Measurements from ENCODE around the gene OPCML. TPM values are rescaled to one million over a fixed set of nuclear protein-coding genes. Genes with fewer than 3 reads are reported as not detected.

The OPCML gene
- total RNA-seq, 1 experiment from 2014 or later, result not detected

DNA sequence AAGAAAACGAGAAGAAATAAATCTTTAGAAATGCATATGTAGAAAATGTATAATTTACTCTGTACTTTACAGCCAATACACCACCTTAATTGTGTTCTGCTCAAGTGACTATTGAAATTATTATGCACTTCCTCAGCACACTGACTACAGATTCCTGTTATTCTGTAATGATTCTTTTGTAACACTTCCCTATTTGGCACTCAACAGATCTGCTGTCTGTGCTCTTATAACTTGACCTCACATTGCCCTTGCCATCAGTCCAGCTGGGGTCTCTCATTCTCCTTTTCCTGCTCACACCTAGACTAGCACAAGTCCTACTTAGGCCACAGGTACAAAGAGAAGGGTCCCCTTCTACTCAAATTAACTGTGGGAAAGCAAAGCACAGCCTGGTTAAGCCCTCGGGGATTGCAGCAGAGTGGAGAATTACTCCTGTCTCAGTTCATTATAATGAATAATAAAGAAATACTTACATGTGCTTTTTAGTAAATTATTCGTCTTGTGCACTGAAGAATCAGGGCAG, 860.4 kb downstream of the OPCML start:
- Histone ChIP-seq H3K9me2 (replicated peaks; ENCODE audit: low read length) (no peaks in the 10 kb centered on the region), H3K9me3 (ENCODE audit: low read length) (peaks cover 30% of the 10 kb centered on the region), H3K27ac (ENCODE audit: low read length) (no peak overlapping the region), H3K9ac (ENCODE audit: low read length) (no peak overlapping the region), H3F3A (ENCODE audit: low read length, unreplicated experiment) (no peaks in the 10 kb centered on the region), H4K20me1 (ENCODE audit: low read length) (no peaks in the 10 kb centered on the region), H2AFZ (ENCODE audit: low read length) (no peak overlapping the region), H3K4me2 (ENCODE audit: low read length) (no peak overlapping the region), H3K79me2 (ENCODE audit: low read length) (no peaks in the 10 kb centered on the region), H3K4me3 (ENCODE audit: low read length) (no peak overlapping the region), H3K36me3 (ENCODE audit: low read depth, low read length) (no peaks in the 10 kb centered on the region), H3K27me3 (ENCODE audit: low read length) (no peaks in the 10 kb centered on the region), H3K4me1 (ENCODE audit: insufficient read depth, low read length) (no peaks in the 10 kb centered on the region)
- CTCF ChIA-PET, result no interaction called here
- DNase-seq (no peak), ATAC-seq (no peak)
- intact Hi-C loops (cut with micrococcal nuclease), result no loop called here
- BruUV-seq (replicated peaks), result no TSS peak
- POLR2A ChIA-PET (ENCODE audit: unreplicated experiment), result no interaction called here
- TF ChIP-seq, protein P1, sequence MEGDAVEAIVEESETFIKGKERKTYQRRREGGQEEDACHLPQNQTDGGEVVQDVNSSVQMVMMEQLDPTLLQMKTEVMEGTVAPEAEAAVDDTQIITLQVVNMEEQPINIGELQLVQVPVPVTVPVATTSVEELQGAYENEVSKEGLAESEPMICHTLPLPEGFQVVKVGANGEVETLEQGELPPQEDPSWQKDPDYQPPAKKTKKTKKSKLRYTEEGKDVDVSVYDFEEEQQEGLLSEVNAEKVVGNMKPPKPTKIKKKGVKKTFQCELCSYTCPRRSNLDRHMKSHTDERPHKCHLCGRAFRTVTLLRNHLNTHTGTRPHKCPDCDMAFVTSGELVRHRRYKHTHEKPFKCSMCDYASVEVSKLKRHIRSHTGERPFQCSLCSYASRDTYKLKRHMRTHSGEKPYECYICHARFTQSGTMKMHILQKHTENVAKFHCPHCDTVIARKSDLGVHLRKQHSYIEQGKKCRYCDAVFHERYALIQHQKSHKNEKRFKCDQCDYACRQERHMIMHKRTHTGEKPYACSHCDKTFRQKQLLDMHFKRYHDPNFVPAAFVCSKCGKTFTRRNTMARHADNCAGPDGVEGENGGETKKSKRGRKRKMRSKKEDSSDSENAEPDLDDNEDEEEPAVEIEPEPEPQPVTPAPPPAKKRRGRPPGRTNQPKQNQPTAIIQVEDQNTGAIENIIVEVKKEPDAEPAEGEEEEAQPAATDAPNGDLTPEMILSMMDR (conservative IDR thresholded peaks at IDR 0.05; ENCODE audit: low read depth, low read length), result no peak
- TF ChIP-seq EZH2phosphoT487 (IDR thresholded peaks at IDR 0.05; ENCODE audit: borderline replicate concordance, low read length), result no peak
- no peak for TF ChIP-seq EZH2 (IDR thresholded peaks at IDR 0.05; ENCODE audit: low read length, unreplicated experiment)

DNA sequence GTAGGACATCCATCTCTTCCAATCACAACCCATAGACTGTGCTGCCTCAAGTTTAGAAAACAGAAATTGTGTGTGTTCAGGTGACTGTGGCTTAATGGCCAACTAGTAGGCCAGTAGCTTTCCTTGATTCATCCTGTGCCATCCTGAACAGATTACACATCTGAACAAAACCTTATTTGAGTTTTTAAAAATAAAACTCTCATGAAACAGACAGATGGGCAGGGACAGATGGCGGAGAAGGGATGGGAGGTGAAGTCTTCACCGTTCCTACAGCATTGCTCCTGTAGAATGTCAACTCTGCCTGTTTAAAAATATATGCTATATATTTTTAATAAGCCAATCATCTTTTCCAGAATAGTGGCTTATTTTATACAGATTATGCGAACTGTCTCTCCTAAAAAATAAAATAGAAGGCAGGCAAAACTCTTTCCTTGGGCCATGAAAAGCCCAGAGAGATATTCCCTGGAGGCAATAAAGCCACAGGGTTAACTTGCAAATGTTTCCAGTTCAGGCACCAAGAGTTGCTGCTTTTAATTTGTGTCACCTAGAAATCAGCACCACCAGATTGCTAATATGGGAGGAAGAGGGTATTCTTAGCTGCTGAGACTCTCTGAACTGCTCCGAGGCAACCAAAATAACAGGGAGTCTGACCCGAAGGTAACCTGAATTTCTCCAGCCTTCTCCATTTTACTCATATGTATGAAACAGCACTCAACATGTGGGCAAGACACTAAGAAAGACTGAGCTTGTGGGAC, 861.2 kb downstream of the OPCML start:
- ChIA-PET CTCF (no interaction called here), POLR2A (ENCODE audit: unreplicated experiment) (no interaction called here)
- Histone ChIP-seq H3K9me3 (ENCODE audit: low read length) (peaks cover 22% of the 10 kb centered on the region), H3K27me3 (ENCODE audit: low read length) (no peaks in the 10 kb centered on the region), H3K9ac (ENCODE audit: low read length) (no peak overlapping the region), H3K27ac (ENCODE audit: low read length) (no peak overlapping the region), H3K79me2 (ENCODE audit: low read length) (no peaks in the 10 kb centered on the region), H3K4me2 (ENCODE audit: low read length) (no peak overlapping the region), H2AFZ (ENCODE audit: low read length) (no peak overlapping the region), H3K4me3 (ENCODE audit: low read length) (no peak overlapping the region), H3K4me1 (ENCODE audit: insufficient read depth, low read length) (no peaks in the 10 kb centered on the region), H4K20me1 (ENCODE audit: low read length) (no peaks in the 10 kb centered on the region), H3K36me3 (ENCODE audit: low read depth, low read length) (no peaks in the 10 kb centered on the region), H3K9me2 (replicated peaks; ENCODE audit: low read length) (no peaks in the 10 kb centered on the region), H3F3A (ENCODE audit: low read length, unreplicated experiment) (no peaks in the 10 kb centered on the region)
- BruUV-seq (replicated peaks), result no TSS peak
- DNase-seq (no peak), ATAC-seq (no peak)
- intact Hi-C loops (cut with micrococcal nuclease), result no loop called here
- no peak for TF ChIP-seq EZH2 (IDR thresholded peaks at IDR 0.05; ENCODE audit: low read length, unreplicated experiment)
- TF ChIP-seq EZH2phosphoT487 (IDR thresholded peaks at IDR 0.05; ENCODE audit: borderline replicate concordance, low read length), result no peak
- TF ChIP-seq, protein P1 (conservative IDR thresholded peaks at IDR 0.05; ENCODE audit: low read depth, low read length), result no peak

GRCh38 chr11:132669949-132670348, 862.4 kb downstream of the OPCML start:
- TF ChIP-seq EZH2phosphoT487 (IDR thresholded peaks at IDR 0.05; ENCODE audit: borderline replicate concordance, low read length) (no peak), EZH2 (IDR thresholded peaks at IDR 0.05; ENCODE audit: low read length, unreplicated experiment) (no peak)
- TF ChIP-seq, protein P1 (conservative IDR thresholded peaks at IDR 0.05; ENCODE audit: low read depth, low read length), result no peak
- CTCF ChIA-PET, result no interaction called here
- Histone ChIP-seq H3K9me2 (replicated peaks; ENCODE audit: low read length) (no peaks in the 10 kb centered on the region), H3F3A (ENCODE audit: low read length, unreplicated experiment) (no peaks in the 10 kb centered on the region), H3K79me2 (ENCODE audit: low read length) (no peaks in the 10 kb centered on the region), H3K9me3 (ENCODE audit: low read length) (peaks cover 17% of the 10 kb centered on the region; the same call in 1 of the 2 replicates), H2AFZ (ENCODE audit: low read length) (no peak overlapping the region), H3K9ac (ENCODE audit: low read length) (no peak overlapping the region), H3K27ac (ENCODE audit: low read length) (no peak overlapping the region), H3K36me3 (ENCODE audit: low read depth, low read length) (no peaks in the 10 kb centered on the region), H3K27me3 (ENCODE audit: low read length) (no peaks in the 10 kb centered on the region), H3K4me3 (ENCODE audit: low read length) (no peak overlapping the region), H4K20me1 (ENCODE audit: low read length) (no peaks in the 10 kb centered on the region), H3K4me1 (ENCODE audit: insufficient read depth, low read length) (no peaks in the 10 kb centered on the region), H3K4me2 (ENCODE audit: low read length) (no peak overlapping the region)
- POLR2A ChIA-PET (ENCODE audit: unreplicated experiment), result no interaction called here
- ATAC-seq, result no peak
- BruUV-seq (replicated peaks), result no TSS peak
- intact Hi-C loops (cut with micrococcal nuclease), result no loop called here
- DNase-seq, result no peak

Data from PC-3 (cell line).